ENCODE measurements around the gene FNIP1.

Gene FNIP1

GRCh38 chr5:131765261-131765660, 31.6 kb downstream of the FNIP1 start:
- Histone ChIP-seq H3K27ac (no peak overlapping the region), H3K36me3 (replicated peaks) (no peaks in the 10 kb centered on the region), H3K27me3 (replicated peaks) (no peaks in the 10 kb centered on the region), H3K4me3 (ENCODE audit: low read depth, low read length) (no peak overlapping the region)
- DNase-seq: no peak
- TF ChIP-seq, protein P1, sequence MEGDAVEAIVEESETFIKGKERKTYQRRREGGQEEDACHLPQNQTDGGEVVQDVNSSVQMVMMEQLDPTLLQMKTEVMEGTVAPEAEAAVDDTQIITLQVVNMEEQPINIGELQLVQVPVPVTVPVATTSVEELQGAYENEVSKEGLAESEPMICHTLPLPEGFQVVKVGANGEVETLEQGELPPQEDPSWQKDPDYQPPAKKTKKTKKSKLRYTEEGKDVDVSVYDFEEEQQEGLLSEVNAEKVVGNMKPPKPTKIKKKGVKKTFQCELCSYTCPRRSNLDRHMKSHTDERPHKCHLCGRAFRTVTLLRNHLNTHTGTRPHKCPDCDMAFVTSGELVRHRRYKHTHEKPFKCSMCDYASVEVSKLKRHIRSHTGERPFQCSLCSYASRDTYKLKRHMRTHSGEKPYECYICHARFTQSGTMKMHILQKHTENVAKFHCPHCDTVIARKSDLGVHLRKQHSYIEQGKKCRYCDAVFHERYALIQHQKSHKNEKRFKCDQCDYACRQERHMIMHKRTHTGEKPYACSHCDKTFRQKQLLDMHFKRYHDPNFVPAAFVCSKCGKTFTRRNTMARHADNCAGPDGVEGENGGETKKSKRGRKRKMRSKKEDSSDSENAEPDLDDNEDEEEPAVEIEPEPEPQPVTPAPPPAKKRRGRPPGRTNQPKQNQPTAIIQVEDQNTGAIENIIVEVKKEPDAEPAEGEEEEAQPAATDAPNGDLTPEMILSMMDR (IDR thresholded peaks at IDR 0.05; ENCODE audit: low read depth, low read length, missing control alignments): no peak
- in situ Hi-C loops (cut with HindIII; ENCODE audit: low pct_ligation_motif_present, low sequenced_read_pairs): no loop called here

GRCh38 chr5:131763968-131764367, 32.8 kb downstream of the FNIP1 start:
- no peak for DNase-seq
- H3K27me3 ChIP-seq (replicated peaks): no peaks in the 10 kb centered on the region
- H3K27ac ChIP-seq: no peak overlapping the region
- TF ChIP-seq, protein P1 (IDR thresholded peaks at IDR 0.05; ENCODE audit: low read depth, low read length, missing control alignments): no peak
- no peak overlapping the region for H3K4me3 ChIP-seq (ENCODE audit: low read depth, low read length)
- H3K36me3 ChIP-seq (replicated peaks): no peaks in the 10 kb centered on the region
- in situ Hi-C loops (cut with HindIII; ENCODE audit: low pct_ligation_motif_present, low sequenced_read_pairs): no loop called here

DNA sequence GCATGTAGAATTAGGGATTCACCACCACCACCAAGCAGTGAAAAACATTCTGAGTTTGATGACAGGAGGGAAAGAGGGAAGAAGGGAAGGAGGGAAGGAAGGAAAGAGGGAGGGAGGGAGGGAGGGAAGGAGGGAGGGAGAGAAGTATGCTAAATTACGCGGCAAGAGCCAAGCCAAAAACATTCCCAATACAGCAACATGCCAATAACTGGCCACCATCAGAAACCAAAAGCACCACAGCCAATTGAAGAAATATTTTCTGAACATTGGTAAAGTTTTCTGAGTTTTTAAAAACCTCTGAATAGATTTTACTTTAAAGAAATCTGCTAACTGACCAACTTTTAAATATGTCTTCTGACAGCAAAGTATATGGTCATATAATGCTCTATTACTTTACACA, 36.0 kb downstream of the FNIP1 start:
- no peaks in the 10 kb centered on the region for H3K36me3 ChIP-seq (replicated peaks)
- no peak for DNase-seq
- in situ Hi-C loops (cut with HindIII; ENCODE audit: low pct_ligation_motif_present, low sequenced_read_pairs): no loop called here
- TF ChIP-seq, protein P1 (IDR thresholded peaks at IDR 0.05; ENCODE audit: low read depth, low read length, missing control alignments): no peak
- no peak overlapping the region for H3K27ac ChIP-seq
- no peaks in the 10 kb centered on the region for H3K27me3 ChIP-seq (replicated peaks)
- no peak overlapping the region for H3K4me3 ChIP-seq (ENCODE audit: low read depth, low read length)

- TF ChIP-seq, protein P1 (IDR thresholded peaks at IDR 0.05; ENCODE audit: low read depth, low read length, missing control alignments): no peak
These were observed 37.1 kb downstream of the FNIP1 start for GRCh38 chr5:131759704-131760103.

DNA sequence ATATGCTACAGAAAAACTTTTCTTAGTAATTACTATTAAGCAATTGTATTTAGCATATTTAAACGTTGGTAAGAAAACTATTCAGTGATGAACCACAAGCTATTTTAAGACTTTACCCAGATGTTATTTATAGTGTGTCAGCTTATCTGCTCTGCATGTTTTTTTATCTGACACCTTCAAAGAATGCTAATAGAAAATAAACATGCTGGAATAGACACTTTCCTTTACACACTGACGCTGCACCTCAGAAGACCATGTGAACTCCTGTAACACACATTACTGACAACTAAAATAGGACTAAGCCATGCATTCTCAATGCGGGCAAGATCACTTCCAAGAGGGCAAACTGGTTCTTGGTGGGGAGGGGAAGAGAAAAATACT, 38.3 kb downstream of the FNIP1 start:
- in situ Hi-C loops (cut with HindIII; ENCODE audit: low pct_ligation_motif_present, low sequenced_read_pairs): no loop called here
- Histone ChIP-seq H3K36me3 (replicated peaks) (no peaks in the 10 kb centered on the region), H3K4me3 (ENCODE audit: low read depth, low read length) (no peak overlapping the region), H3K27me3 (replicated peaks) (no peaks in the 10 kb centered on the region), H3K27ac (no peak overlapping the region)
- TF ChIP-seq, protein P1 (IDR thresholded peaks at IDR 0.05; ENCODE audit: low read depth, low read length, missing control alignments): no peak
- DNase-seq: no peak

More at GRCh38 chr5:131759704-131760103, 37.1 kb downstream of the FNIP1 start:
- in situ Hi-C loops (cut with HindIII; ENCODE audit: low pct_ligation_motif_present, low sequenced_read_pairs): no loop called here
- DNase-seq: no peak
- no peak overlapping the region for H3K27ac ChIP-seq
- no peaks in the 10 kb centered on the region for H3K27me3 ChIP-seq (replicated peaks)
- H3K36me3 ChIP-seq (replicated peaks): no peaks in the 10 kb centered on the region
- no peak overlapping the region for H3K4me3 ChIP-seq (ENCODE audit: low read depth, low read length)

DNA sequence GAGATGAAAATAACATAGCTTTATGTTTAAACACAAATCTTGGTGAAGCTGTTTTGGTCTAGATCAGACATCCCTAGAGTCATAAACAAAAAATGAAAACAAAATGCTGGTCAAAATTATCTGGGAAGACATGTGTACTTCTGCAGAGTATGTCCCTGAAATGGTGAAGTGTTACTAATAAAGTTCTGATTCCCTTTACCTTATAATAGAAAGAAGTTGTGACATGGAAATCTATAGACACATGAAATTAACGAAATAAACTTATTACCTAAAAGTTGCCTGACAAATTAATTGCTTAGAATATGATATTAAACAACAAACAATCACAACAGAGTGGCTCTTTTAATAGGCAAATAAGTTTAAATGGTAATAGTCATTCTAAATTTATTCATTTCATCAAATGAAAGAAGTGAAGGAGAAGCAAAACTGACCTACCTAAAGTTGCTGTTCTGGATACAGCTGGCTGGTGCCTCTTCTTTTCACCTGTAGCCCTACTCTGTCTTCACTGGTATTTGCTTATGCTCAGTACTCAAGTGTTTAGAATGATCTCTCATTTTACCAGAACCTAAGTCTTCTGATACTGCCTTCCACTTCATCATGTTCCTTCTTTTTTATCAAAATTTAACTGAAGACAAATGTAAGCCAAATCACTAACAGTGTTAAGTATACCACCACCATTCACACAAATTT, 38.8 kb downstream of the FNIP1 start:
- Histone ChIP-seq H3K36me3 (replicated peaks) (no peaks in the 10 kb centered on the region), H3K27ac (no peak overlapping the region), H3K27me3 (replicated peaks) (no peaks in the 10 kb centered on the region), H3K4me3 (ENCODE audit: low read depth, low read length) (no peak overlapping the region)
- TF ChIP-seq, protein P1 (IDR thresholded peaks at IDR 0.05; ENCODE audit: low read depth, low read length, missing control alignments): no peak
- DNase-seq: no peak
- in situ Hi-C loops (cut with HindIII; ENCODE audit: low pct_ligation_motif_present, low sequenced_read_pairs): no loop called here

Data from brain microvascular endothelial cell (primary cell).